SW 1271 (cell line): ENCODE data around the gene MDFIC.
"Not testable (repeated sequence)": the region's sequence is repeated elsewhere in the genome, so short reads cannot be mapped to it uniquely, and the experiment has no call there.

ENCODE experiments used
- DNase-seq, 2 experiments: peaks; one replicate each; lab custom pipeline; 2025; lab: John Stamatoyannopoulos, UW

The MDFIC gene

GRCh38 chr7:114922026-114922651 lies at the start of gene MDFIC:
Gene MDFIC (plus strand): TSS chr7:114922094. CDS start chr7:114923034, 940 bp downstream.
- DNase-seq = no peak

- DNase-seq = no peak
Observed at GRCh38 chr7:114874170-114874569, 47.7 kb upstream of the MDFIC start.

GRCh38 chr7:114875186-114875585 lies 46.7 kb upstream of the MDFIC start:
- no peak for DNase-seq

GRCh38 chr7:114879554-114879953 lies 42.3 kb upstream of the MDFIC start:
- no peak for DNase-seq

GRCh38 chr7:114885836-114886235 lies 36.1 kb upstream of the MDFIC start:
- no peak for DNase-seq

GRCh38 chr7:114886241-114886640 lies 35.7 kb upstream of the MDFIC start:
- no peak for DNase-seq

- not testable (repeated sequence) for DNase-seq
Observed at GRCh38 chr7:114889116-114889515, 32.8 kb upstream of the MDFIC start.

GRCh38 chr7:114889646-114890285 lies 32.1 kb upstream of the MDFIC start:
- DNase-seq = peak; percentile 69 to 93

GRCh38 chr7:114890561-114890960 lies 31.3 kb upstream of the MDFIC start:
- no peak for DNase-seq

GRCh38 chr7:114900127-114900526 lies 21.8 kb upstream of the MDFIC start:
- no peak for DNase-seq

GRCh38 chr7:114901771-114902170 lies 20.1 kb upstream of the MDFIC start:
- DNase-seq = no peak

GRCh38 chr7:114903131-114903530 lies 18.8 kb upstream of the MDFIC start:
- no peak for DNase-seq

- DNase-seq = no peak
Observed at GRCh38 chr7:114910787-114911186, 11.1 kb upstream of the MDFIC start.

GRCh38 chr7:114911411-114911810 lies 10.5 kb upstream of the MDFIC start:
- no peak for DNase-seq

- DNase-seq = no peak
Observed at GRCh38 chr7:114916261-114916892, 5.5 kb upstream of the MDFIC start.

GRCh38 chr7:114917211-114917839 lies 4.6 kb upstream of the MDFIC start:
- no peak for DNase-seq

- no peak for DNase-seq
Observed at GRCh38 chr7:114919587-114919986, 2.3 kb upstream of the MDFIC start.

- no peak for DNase-seq
Observed at GRCh38 chr7:114921631-114922025, 266 bp upstream of the MDFIC start.

- peak in 1 of 2 experiments; percentile 38 for DNase-seq
Observed at GRCh38 chr7:114922652-114923402, 933 bp downstream of the MDFIC start.

GRCh38 chr7:114923403-114923713 lies 1.5 kb downstream of the MDFIC start:
- no peak for DNase-seq

- no peak for DNase-seq
Observed at GRCh38 chr7:114924038-114924712, 2.3 kb downstream of the MDFIC start.

- DNase-seq = no peak
Observed at GRCh38 chr7:114925434-114925833, 3.5 kb downstream of the MDFIC start.
